K562 (cell line): ENCODE data around the gene RARRES2. TPM values are rescaled to one million over a fixed set of nuclear protein-coding genes. Genes with fewer than 3 reads are reported as not detected.

ENCODE experiments used
- ADNP ChIP-seq: fragments of 200-800 bp; sonication (Bioruptor generic); IDR thresholded peaks from 2 replicates; pipeline ENCODE4 v1.6.1; 2016; ENCODE audit warnings: missing genetic modification characterization, missing compliant biosample characterization
- HMGN3 ChIP-seq: IDR thresholded peaks from 2 replicates; pipeline ENCODE4 v1.6.1; 2011; ENCODE audit warnings: borderline replicate concordance, low read depth, mild to moderate bottlenecking, mixed read lengths, low read length; ENCODE audit not compliant: insufficient read length; ENCODE audit errors: extremely low read depth
- HOXB6 ChIP-seq: fragments of 250-450 bp; sonication (Bioruptor Pico); IDR thresholded peaks from 2 replicates; pipeline ENCODE4 v1.5.1; 2022; ENCODE audit warnings: mild to moderate bottlenecking, borderline replicate concordance
- MYBL2 ChIP-seq, 2 experiments: fragments of 450-650 bp in 1 of 2; sonication (generic) in 1 of 2; formaldehyde crosslinking in 1 of 2; IDR thresholded peaks; 2 replicates each; pipeline versions ENCODE4 v1.6.1 to v1.8.1; 2017 to 2022; ENCODE audit warnings: borderline replicate concordance in 1 of 2, inconsistent platforms in 1 of 2, low read depth in 1 of 2, mild to moderate bottlenecking in 1 of 2, missing genetic modification reagents in 1 of 2, moderate library complexity in 1 of 2
- NFRKB ChIP-seq: fragments of 450-650 bp; IDR thresholded peaks from 2 replicates; pipeline ENCODE4 v1.6.1; 2016; ENCODE audit warnings: low read depth
- POLR2G ChIP-seq: fragments of 200-400 bp; formaldehyde crosslinking; IDR thresholded peaks from 2 replicates; pipeline ENCODE4 v1.6.1; 2017; ENCODE audit warnings: low read depth, mild to moderate bottlenecking, antibody characterized with exemption, low read length, moderate library complexity
- PPARD ChIP-seq: fragments of 250-450 bp; sonication (Bioruptor Pico); IDR thresholded peaks from 2 replicates; pipeline ENCODE4 v1.8.0; 2022; ENCODE audit warnings: inconsistent platforms, mild to moderate bottlenecking, moderate library complexity
- SMAD1 ChIP-seq: fragments of 150-350 bp; IDR thresholded peaks from 2 replicates; pipeline ENCODE4 v1.6.1; 2014; ENCODE audit warnings: low read length, low read depth; ENCODE audit not compliant: partially characterized antibody
- SRSF3 ChIP-seq: fragments of 200-400 bp; formaldehyde crosslinking; IDR thresholded peaks from 2 replicates; pipeline ENCODE4 v1.6.1; 2016; ENCODE audit warnings: mild to moderate bottlenecking, low read length, moderate library complexity; ENCODE audit not compliant: insufficient read depth
- TFAM ChIP-seq: fragments of 250-450 bp; sonication (Bioruptor Pico); conservative IDR thresholded peaks from 2 replicates; pipeline ENCODE4 v1.5.0; 2021; ENCODE audit warnings: mild to moderate bottlenecking, moderate library complexity
- TOE1 ChIP-seq, 2 experiments: fragments of 450-650 bp in 1 of 2; sonication (generic) in 1 of 2; formaldehyde crosslinking in 1 of 2; IDR thresholded peaks; 2 replicates each; pipeline versions ENCODE4 v1.7.1 to v1.8.0; 2016 to 2022; ENCODE audit warnings: borderline replicate concordance in 2 of 2, mild to moderate bottlenecking in 2 of 2, antibody characterized with exemption in 1 of 2, inconsistent platforms in 1 of 2, low read depth in 1 of 2, missing genetic modification reagents in 1 of 2, moderate library complexity in 1 of 2
- TRIM28 ChIP-seq: fragments of 450-650 bp; IDR thresholded peaks from 2 replicates; pipeline ENCODE4 v1.6.1; 2017
- XRCC3 ChIP-seq: fragments of 450-650 bp; IDR thresholded peaks from 2 replicates; pipeline ENCODE4 v1.6.1; 2017; ENCODE audit warnings: mild to moderate bottlenecking, moderate library complexity
- ZNF232 ChIP-seq: sonication (generic); formaldehyde crosslinking; IDR thresholded peaks from 2 replicates; pipeline ENCODE4 v1.8.0; 2022; ENCODE audit warnings: mild to moderate bottlenecking, missing genetic modification reagents
- ZNF436 ChIP-seq: fragments of 250-450, 450-650 bp; sonication (Bioruptor Pico); formaldehyde crosslinking; IDR thresholded peaks from 2 replicates; pipeline ENCODE4 v1.7.0; 2020; ENCODE audit warnings: mild to moderate bottlenecking
- ZZZ3 ChIP-seq: fragments of 450-650 bp; IDR thresholded peaks from 2 replicates; pipeline ENCODE4 v1.6.1; 2016; ENCODE audit warnings: antibody characterized with exemption, mild to moderate bottlenecking, moderate library complexity
- polyA plus RNA-seq, 8 experiments: library from polyadenylated mRNA; depleted of rRNA in 4 of 8; stranded (reverse) in 5 of 8; unstranded in 3 of 8; fragments of >200 nt; fragmentation: Nextera tagmentation in 2 of 8; fragmentation: Illumina TruSeq in 1 of 8; extraction: Ambion mirVana in 2 of 8; extraction: Trizol in 1 of 8; gene quantifications; 2 replicates each; pipeline versions ENCODE4 v1.2.1 to v1.2.3, GENCODE V29; 2011 to 2014; ENCODE audit warnings: inconsistent platforms in 1 of 8, missing spikeins in 1 of 8
- total RNA-seq, 7 experiments: library from RNA; depleted of rRNA in 6 of 7; stranded (reverse); fragments of >200 nt in 6 of 7; fragmentation: Illumina TruSeq in 2 of 7; extraction: Trizol in 2 of 7; gene quantifications; 2 replicates each; pipeline versions ENCODE4 v1.2.1 to v1.2.3, GENCODE V29; 2011 to 2021; ENCODE audit warnings: low replicate concordance in 1 of 7
- TF ChIP-seq, protein P1 (sequence below), 2 experiments: fragments of 200-800 bp in 1 of 2; sonication (Bioruptor generic) in 1 of 2; sonication (generic) in 1 of 2; formaldehyde crosslinking in 1 of 2; IDR thresholded peaks in 1 of 2; conservative IDR thresholded peaks in 1 of 2; 2 replicates each; pipeline versions ENCODE4 v1.5.0 to v1.6.1; 2016 to 2020; ENCODE audit warnings: missing compliant biosample characterization in 1 of 2, missing genetic modification characterization in 1 of 2, missing genetic modification reagents in 1 of 2
- TF ChIP-seq, protein P2 (sequence below): fragments of 250-450 bp; sonication (Bioruptor Pico); IDR thresholded peaks from 2 replicates; pipeline ENCODE4 v1.5.0; 2020; ENCODE audit warnings: mild to moderate bottlenecking, borderline replicate concordance
- TF ChIP-seq, protein P3 (sequence below): sonication (generic); formaldehyde crosslinking; IDR thresholded peaks from 2 replicates; pipeline ENCODE4 v1.8.0; 2022; ENCODE audit warnings: mild to moderate bottlenecking, missing genetic modification reagents

RARRES2 gene
- total and polyA plus RNA-seq, 9 of the 15 experiments (the other 6 are each of a cell fraction or from before 2014, with no cell fraction given): 0.11 to 1.7 (median 0.23) TPM; not detected in 6

DNA sequence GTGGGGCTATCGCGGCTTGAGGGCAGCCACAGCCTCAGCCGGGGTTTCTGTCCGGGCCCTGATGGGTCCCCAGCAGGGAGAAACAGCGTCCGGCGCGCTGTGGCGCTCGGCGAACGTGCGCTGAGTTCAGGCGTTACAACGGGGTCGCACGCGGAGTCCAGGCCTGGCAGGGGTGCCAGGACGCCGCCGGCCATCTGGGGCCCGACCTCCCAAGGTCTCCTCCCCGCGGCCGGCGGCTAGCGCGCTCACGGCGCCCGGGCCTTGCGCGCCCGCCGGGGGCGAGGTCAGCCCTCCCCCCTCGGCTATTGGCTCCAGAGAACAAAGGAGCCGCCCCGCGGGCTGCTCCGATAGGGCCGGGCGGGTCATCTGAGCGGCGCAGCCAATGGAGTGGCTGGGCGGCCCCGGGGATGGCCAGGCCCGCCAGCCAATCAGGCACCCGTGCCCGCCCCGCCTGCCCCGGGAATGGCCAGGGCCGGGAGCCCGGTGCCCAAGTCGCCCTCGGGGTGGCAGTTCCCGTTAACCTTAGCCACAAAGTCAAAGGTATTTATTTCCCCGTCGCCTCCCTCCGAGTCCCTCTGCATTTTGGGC, 37.5 kb upstream of the RARRES2 start, which contains the start of gene ZNF775 (continued):
- peak; percentile 97 for TF ChIP-seq POLR2G
- no peak for TF ChIP-seq TFAM (CRISPR knock-in tag)
- TF ChIP-seq SRSF3: no peak
- TF ChIP-seq TRIM28: no peak
- no peak for TF ChIP-seq PPARD (CRISPR knock-in tag)
- no peak for TF ChIP-seq ZNF232 (CRISPR knock-in tag)
- no peak for TF ChIP-seq XRCC3
- TF ChIP-seq ZZZ3: no peak
- TF ChIP-seq TOE1 (IDR thresholded peaks at IDR 0.05; ENCODE audit: borderline replicate concordance): no peak
- TF ChIP-seq TOE1 (CRISPR knock-in tag; IDR thresholded peaks at IDR 0.05; ENCODE audit: borderline replicate concordance, low read depth): no peak
- TF ChIP-seq HMGN3: peak; percentile 68
- no peak for TF ChIP-seq HOXB6 (CRISPR knock-in tag)
- TF ChIP-seq, protein P1, sequence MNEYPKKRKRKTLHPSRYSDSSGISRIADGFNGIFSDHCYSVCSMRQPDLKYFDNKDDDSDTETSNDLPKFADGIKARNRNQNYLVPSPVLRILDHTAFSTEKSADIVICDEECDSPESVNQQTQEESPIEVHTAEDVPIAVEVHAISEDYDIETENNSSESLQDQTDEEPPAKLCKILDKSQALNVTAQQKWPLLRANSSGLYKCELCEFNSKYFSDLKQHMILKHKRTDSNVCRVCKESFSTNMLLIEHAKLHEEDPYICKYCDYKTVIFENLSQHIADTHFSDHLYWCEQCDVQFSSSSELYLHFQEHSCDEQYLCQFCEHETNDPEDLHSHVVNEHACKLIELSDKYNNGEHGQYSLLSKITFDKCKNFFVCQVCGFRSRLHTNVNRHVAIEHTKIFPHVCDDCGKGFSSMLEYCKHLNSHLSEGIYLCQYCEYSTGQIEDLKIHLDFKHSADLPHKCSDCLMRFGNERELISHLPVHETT (CRISPR knock-in tag; conservative IDR thresholded peaks at IDR 0.05 in 1 of 2, IDR thresholded peaks at IDR 0.05 in 1 of 2): peak in 1 of 2 experiments; percentile 76; a peak in 2 of 4 replicates
- no peak for TF ChIP-seq NFRKB
- no peak for TF ChIP-seq ADNP
- TF ChIP-seq ZNF436 (CRISPR knock-in tag): no peak
- TF ChIP-seq SMAD1: no peak
- TF ChIP-seq, protein P2, sequence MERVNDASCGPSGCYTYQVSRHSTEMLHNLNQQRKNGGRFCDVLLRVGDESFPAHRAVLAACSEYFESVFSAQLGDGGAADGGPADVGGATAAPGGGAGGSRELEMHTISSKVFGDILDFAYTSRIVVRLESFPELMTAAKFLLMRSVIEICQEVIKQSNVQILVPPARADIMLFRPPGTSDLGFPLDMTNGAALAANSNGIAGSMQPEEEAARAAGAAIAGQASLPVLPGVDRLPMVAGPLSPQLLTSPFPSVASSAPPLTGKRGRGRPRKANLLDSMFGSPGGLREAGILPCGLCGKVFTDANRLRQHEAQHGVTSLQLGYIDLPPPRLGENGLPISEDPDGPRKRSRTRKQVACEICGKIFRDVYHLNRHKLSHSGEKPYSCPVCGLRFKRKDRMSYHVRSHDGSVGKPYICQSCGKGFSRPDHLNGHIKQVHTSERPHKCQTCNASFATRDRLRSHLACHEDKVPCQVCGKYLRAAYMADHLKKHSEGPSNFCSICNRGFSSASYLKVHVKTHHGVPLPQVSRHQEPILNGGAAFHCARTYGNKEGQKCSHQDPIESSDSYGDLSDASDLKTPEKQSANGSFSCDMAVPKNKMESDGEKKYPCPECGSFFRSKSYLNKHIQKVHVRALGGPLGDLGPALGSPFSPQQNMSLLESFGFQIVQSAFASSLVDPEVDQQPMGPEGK: no peak
- TF ChIP-seq, protein P3, sequence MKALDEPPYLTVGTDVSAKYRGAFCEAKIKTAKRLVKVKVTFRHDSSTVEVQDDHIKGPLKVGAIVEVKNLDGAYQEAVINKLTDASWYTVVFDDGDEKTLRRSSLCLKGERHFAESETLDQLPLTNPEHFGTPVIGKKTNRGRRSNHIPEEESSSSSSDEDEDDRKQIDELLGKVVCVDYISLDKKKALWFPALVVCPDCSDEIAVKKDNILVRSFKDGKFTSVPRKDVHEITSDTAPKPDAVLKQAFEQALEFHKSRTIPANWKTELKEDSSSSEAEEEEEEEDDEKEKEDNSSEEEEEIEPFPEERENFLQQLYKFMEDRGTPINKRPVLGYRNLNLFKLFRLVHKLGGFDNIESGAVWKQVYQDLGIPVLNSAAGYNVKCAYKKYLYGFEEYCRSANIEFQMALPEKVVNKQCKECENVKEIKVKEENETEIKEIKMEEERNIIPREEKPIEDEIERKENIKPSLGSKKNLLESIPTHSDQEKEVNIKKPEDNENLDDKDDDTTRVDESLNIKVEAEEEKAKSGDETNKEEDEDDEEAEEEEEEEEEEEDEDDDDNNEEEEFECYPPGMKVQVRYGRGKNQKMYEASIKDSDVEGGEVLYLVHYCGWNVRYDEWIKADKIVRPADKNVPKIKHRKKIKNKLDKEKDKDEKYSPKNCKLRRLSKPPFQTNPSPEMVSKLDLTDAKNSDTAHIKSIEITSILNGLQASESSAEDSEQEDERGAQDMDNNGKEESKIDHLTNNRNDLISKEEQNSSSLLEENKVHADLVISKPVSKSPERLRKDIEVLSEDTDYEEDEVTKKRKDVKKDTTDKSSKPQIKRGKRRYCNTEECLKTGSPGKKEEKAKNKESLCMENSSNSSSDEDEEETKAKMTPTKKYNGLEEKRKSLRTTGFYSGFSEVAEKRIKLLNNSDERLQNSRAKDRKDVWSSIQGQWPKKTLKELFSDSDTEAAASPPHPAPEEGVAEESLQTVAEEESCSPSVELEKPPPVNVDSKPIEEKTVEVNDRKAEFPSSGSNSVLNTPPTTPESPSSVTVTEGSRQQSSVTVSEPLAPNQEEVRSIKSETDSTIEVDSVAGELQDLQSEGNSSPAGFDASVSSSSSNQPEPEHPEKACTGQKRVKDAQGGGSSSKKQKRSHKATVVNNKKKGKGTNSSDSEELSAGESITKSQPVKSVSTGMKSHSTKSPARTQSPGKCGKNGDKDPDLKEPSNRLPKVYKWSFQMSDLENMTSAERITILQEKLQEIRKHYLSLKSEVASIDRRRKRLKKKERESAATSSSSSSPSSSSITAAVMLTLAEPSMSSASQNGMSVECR: 0 out of 2 replicates have a peak, but pooled peaks have one; percentile 45
- no peak for TF ChIP-seq MYBL2 (IDR thresholded peaks at IDR 0.05; ENCODE audit: low read depth)
- no peak for TF ChIP-seq MYBL2 (CRISPR knock-in tag; IDR thresholded peaks at IDR 0.05; ENCODE audit: borderline replicate concordance)
